Liver (tissue), 9 donors: Measurements from ENCODE around the gene POU2F2. TPM values are rescaled to one million over a fixed set of nuclear protein-coding genes. Genes with fewer than 3 reads are reported as not detected.

Experiments used
- DNase-seq: peaks from one replicate; pipeline ENCODE4 v3.0.0-alpha.2; 2017; ENCODE audit warnings: low spot score
- H3K27ac ChIP-seq, 2 donors: one replicate each; pipeline ENCODE4 v1.7.0; 2013; ENCODE audit warnings: inconsistent platforms in 2 of 2, low read length in 2 of 2, control low read depth in 1 of 2, low read depth in 1 of 2, mild to moderate bottlenecking in 1 of 2
- H3K27me3 ChIP-seq, 4 donors: one replicate each; pipeline versions ENCODE4 v1.6.1 to v1.7.0; 2013; ENCODE audit warnings: low read length in 3 of 4, inconsistent platforms in 1 of 4, mild to moderate bottlenecking in 1 of 4, moderate library complexity in 1 of 4; ENCODE audit not compliant: control insufficient read depth in 4 of 4, insufficient read depth in 4 of 4
- H3K36me3 ChIP-seq, 4 donors: one replicate each; pipeline versions ENCODE4 v1.6.1 to v1.7.0; 2013; ENCODE audit warnings: low read length in 3 of 4, mild to moderate bottlenecking in 3 of 4, low read depth in 1 of 4, moderate library complexity in 1 of 4; ENCODE audit not compliant: control insufficient read depth in 4 of 4, insufficient read depth in 3 of 4
- H3K4me1 ChIP-seq, 4 donors: one replicate each; pipeline versions ENCODE4 v1.6.1 to v1.7.0; 2013; ENCODE audit warnings: low read length in 3 of 4, mild to moderate bottlenecking in 3 of 4, moderate library complexity in 1 of 4; ENCODE audit not compliant: control insufficient read depth in 4 of 4, insufficient read depth in 4 of 4
- H3K4me3 ChIP-seq, 3 donors: one replicate each; pipeline versions ENCODE4 v1.6.1 to v1.7.0; 2013; ENCODE audit warnings: low read length in 3 of 3, control low read depth in 1 of 3, low read depth in 1 of 3, mild to moderate bottlenecking in 1 of 3
- H3K9ac ChIP-seq, 2 donors: one replicate each; pipeline ENCODE4 v1.7.0; 2013; ENCODE audit warnings: low read length in 2 of 2, mild to moderate bottlenecking in 2 of 2, moderate library complexity in 2 of 2, control low read depth in 1 of 2, low read depth in 1 of 2
- H3K9me3 ChIP-seq, 4 donors: one replicate each; pipeline versions ENCODE4 v1.6.1 to v1.7.0; 2013; ENCODE audit warnings: low read length in 3 of 4; ENCODE audit not compliant: control insufficient read depth in 4 of 4
- HNF4A ChIP-seq, 2 donors: conservative IDR thresholded peaks; 2 replicates each; pipeline ENCODE4 v1.6.1; 2016; ENCODE audit warnings: antibody characterized with exemption in 2 of 2, mild to moderate bottlenecking in 2 of 2
- RXRA ChIP-seq, 2 donors: IDR thresholded peaks; 2 replicates each; pipeline ENCODE4 v1.6.1; 2017 to 2018; ENCODE audit warnings: antibody characterized with exemption in 2 of 2, mild to moderate bottlenecking in 1 of 2
- SP1 ChIP-seq: IDR thresholded peaks from 2 replicates; pipeline ENCODE4 v1.6.1; 2018; ENCODE audit warnings: antibody characterized with exemption, mild to moderate bottlenecking
- YY1 ChIP-seq: IDR thresholded peaks from 2 replicates; pipeline ENCODE4 v1.6.1; 2016; ENCODE audit warnings: antibody characterized with exemption, mild to moderate bottlenecking
- WGBS: extraction: QIAGEN DNeasy Blood & Tissue Kit; methylation state at CpG from one replicate; pipeline ENCODE4 v1.1.7; 2013; 5-methylcytosine and 5-hydroxymethylcytosine counted together
- polyA plus RNA-seq, 2 donors: library from polyadenylated mRNA; stranded (reverse) in 1 of 2; unstranded in 1 of 2; fragments of 200-250 nt in 1 of 2; fragments of >200 nt in 1 of 2; fragmentation: Nextera tagmentation in 1 of 2; extraction: Ambion mirVana in 1 of 2; gene quantifications; one replicate each; pipeline versions ENCODE4 v1.2.1 to v1.2.3, GENCODE V29; 2013 to 2015
- total RNA-seq, 2 donors: library from RNA; depleted of rRNA; stranded (reverse); fragments of >200 nt; gene quantifications; one replicate each; pipeline ENCODE4 v1.2.3, GENCODE V29; 2014
- TF ChIP-seq, protein P1 (sequence below): fragments of 150-350 bp; IDR thresholded peaks from 2 replicates; pipeline ENCODE4 v1.5.1; 2017; ENCODE audit warnings: improper control_type of control experiment, low read depth, low read length; ENCODE audit not compliant: missing input control
- TF ChIP-seq, protein P2 (sequence below): IDR thresholded peaks from 2 replicates; pipeline ENCODE4 v1.6.1; 2016; ENCODE audit warnings: antibody characterized with exemption
- TF ChIP-seq, protein P3 (sequence below): IDR thresholded peaks from 2 replicates; pipeline ENCODE4 v1.6.1; 2016; ENCODE audit warnings: antibody characterized with exemption, mild to moderate bottlenecking
- donor health status: healthy.
- donor health status: healthy.
- donor health status: healthy.
- donor health status: healthy.
- donor health status: healthy.

The POU2F2 gene
- total and polyA plus RNA-seq, 4 donors: 0.75 to 1.2 (median 0.97) TPM

DNA sequence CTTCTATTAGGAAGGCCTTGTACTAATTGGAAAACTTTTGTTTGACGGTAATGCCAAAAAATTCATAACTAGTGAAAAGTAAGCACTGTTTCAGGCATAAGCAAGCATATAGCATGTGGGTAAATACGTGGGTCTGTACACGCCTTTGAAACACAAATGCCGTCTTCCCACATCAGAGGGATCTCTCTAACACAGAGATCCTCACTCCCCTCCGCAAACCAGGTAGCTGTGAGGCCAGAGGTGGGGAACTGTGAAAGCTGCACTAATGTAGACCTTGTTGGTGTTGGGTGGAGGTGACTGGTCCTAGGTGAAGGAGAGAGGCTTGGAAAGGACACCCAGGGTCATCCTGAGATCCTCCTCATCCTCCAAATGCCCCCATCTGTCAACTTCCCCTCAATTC, 16.0 kb upstream of the POU2F2 start:
- H3K27me3 ChIP-seq: no peaks in the 10 kb centered on the region
- no peaks in the 10 kb centered on the region for H3K9me3 ChIP-seq
- no peak overlapping the region for H3K4me3 ChIP-seq
- H3K9ac ChIP-seq: no peak overlapping the region
- peaks cover 0 to 20% (median 10%) of the 10 kb centered on the region in 4 donors for H3K4me1 ChIP-seq
- H3K36me3 ChIP-seq: no peaks in the 10 kb centered on the region
- WGBS: 81% methylated on average over 5 of the region's 5 CpGs
- H3K27ac ChIP-seq: no peak overlapping the region
- no peak for TF ChIP-seq SP1
- TF ChIP-seq HNF4A (conservative IDR thresholded peaks at IDR 0.05): no peak
- TF ChIP-seq, protein P1, sequence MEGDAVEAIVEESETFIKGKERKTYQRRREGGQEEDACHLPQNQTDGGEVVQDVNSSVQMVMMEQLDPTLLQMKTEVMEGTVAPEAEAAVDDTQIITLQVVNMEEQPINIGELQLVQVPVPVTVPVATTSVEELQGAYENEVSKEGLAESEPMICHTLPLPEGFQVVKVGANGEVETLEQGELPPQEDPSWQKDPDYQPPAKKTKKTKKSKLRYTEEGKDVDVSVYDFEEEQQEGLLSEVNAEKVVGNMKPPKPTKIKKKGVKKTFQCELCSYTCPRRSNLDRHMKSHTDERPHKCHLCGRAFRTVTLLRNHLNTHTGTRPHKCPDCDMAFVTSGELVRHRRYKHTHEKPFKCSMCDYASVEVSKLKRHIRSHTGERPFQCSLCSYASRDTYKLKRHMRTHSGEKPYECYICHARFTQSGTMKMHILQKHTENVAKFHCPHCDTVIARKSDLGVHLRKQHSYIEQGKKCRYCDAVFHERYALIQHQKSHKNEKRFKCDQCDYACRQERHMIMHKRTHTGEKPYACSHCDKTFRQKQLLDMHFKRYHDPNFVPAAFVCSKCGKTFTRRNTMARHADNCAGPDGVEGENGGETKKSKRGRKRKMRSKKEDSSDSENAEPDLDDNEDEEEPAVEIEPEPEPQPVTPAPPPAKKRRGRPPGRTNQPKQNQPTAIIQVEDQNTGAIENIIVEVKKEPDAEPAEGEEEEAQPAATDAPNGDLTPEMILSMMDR: no peak
- no peak for TF ChIP-seq YY1
- TF ChIP-seq RXRA (IDR thresholded peaks at IDR 0.05): no peak
- no peak for DNase-seq

DNA sequence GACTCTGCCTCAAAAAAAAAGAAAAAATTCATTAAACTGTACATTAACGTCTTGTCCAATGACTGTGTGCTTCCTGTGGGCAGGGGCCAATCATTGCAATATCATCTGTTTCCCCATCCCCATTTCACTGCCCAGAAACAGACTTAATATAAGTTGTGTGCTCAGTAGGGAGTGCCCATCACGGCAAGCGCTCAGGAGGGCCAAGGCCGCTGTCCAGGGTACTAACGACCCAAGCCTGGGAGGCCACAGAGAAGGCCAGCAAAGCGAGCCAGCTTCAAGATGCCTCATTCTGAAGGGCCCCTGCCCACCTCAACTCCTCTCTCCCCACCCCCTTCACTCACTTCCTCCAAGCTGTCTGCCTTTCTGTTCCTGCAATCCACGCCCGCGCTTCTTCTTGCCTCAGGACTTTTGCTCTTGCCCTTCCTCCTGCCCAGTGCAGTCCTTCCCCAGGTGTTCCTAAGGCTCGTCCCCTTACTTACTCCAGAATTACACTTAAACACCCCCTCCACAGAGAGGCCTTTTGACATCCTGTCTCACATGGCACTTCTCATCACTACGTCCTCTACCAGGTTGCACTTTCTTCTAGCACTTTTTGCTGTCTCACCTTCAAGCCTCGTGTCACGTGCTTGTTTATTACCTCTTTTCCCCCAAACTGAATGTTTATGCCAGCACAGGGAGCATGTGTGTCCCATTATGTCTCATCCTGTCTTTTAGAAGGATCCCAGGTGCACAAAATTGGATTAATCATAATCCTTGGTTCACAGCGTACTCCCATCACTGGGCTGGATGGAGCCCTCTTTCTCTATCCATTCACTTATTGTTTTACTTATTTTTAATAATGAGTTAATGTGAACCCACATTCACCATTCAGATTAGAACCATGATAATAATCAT, 11.3 kb upstream of the POU2F2 start:
- Histone ChIP-seq H3K27ac (no peak overlapping the region), H3K4me3 (no peak overlapping the region), H3K27me3 (no peaks in the 10 kb centered on the region), H3K36me3 (no peaks in the 10 kb centered on the region), H3K4me1 (no peaks in the 10 kb centered on the region), H3K9me3 (no peaks in the 10 kb centered on the region), H3K9ac (no peak overlapping the region)
- TF ChIP-seq, protein P2, sequence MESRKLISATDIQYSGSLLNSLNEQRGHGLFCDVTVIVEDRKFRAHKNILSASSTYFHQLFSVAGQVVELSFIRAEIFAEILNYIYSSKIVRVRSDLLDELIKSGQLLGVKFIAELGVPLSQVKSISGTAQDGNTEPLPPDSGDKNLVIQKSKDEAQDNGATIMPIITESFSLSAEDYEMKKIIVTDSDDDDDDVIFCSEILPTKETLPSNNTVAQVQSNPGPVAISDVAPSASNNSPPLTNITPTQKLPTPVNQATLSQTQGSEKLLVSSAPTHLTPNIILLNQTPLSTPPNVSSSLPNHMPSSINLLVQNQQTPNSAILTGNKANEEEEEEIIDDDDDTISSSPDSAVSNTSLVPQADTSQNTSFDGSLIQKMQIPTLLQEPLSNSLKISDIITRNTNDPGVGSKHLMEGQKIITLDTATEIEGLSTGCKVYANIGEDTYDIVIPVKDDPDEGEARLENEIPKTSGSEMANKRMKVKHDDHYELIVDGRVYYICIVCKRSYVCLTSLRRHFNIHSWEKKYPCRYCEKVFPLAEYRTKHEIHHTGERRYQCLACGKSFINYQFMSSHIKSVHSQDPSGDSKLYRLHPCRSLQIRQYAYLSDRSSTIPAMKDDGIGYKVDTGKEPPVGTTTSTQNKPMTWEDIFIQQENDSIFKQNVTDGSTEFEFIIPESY: no peak
- TF ChIP-seq, protein P3, sequence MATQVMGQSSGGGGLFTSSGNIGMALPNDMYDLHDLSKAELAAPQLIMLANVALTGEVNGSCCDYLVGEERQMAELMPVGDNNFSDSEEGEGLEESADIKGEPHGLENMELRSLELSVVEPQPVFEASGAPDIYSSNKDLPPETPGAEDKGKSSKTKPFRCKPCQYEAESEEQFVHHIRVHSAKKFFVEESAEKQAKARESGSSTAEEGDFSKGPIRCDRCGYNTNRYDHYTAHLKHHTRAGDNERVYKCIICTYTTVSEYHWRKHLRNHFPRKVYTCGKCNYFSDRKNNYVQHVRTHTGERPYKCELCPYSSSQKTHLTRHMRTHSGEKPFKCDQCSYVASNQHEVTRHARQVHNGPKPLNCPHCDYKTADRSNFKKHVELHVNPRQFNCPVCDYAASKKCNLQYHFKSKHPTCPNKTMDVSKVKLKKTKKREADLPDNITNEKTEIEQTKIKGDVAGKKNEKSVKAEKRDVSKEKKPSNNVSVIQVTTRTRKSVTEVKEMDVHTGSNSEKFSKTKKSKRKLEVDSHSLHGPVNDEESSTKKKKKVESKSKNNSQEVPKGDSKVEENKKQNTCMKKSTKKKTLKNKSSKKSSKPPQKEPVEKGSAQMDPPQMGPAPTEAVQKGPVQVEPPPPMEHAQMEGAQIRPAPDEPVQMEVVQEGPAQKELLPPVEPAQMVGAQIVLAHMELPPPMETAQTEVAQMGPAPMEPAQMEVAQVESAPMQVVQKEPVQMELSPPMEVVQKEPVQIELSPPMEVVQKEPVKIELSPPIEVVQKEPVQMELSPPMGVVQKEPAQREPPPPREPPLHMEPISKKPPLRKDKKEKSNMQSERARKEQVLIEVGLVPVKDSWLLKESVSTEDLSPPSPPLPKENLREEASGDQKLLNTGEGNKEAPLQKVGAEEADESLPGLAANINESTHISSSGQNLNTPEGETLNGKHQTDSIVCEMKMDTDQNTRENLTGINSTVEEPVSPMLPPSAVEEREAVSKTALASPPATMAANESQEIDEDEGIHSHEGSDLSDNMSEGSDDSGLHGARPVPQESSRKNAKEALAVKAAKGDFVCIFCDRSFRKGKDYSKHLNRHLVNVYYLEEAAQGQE: peak; percentile 96
- 53% methylated on average over 14 of the region's 14 CpGs for WGBS
- DNase-seq: no peak
